IPS-11a (cell line): ENCODE results near the gene LRRC8A.
"Not testable (repeated sequence)": the region's sequence is repeated elsewhere in the genome, so short reads cannot be mapped to it uniquely, and the experiment has no call there.

Source experiments
- H3K4me3 ChIP-seq: one replicate; pipeline ENCODE4 v1.5.1; 2013; ENCODE audit warnings: low read depth, low read length, control low read depth

Gene LRRC8A

GRCh38 chr9:128919402-128920089 lies 37.6 kb downstream of the LRRC8A start:
- H3K4me3 ChIP-seq, result no peak overlapping the region

- H3K4me3 ChIP-seq, result no peak within 1 kb of the TSS
These were observed 38.6 kb downstream of the LRRC8A start, which contains the start of gene PHYHD1 for GRCh38 chr9:128920381-128921058. PHYHD1 (plus strand) TSS chr9:128920982; CDS start chr9:128922324, 1,342 bp downstream.

- H3K4me3 ChIP-seq, result peak overlapping the region; percentile 58
These were observed 40.2 kb downstream of the LRRC8A start for GRCh38 chr9:128921881-128922763.

- no peak overlapping the region for H3K4me3 ChIP-seq
These were observed 41.6 kb downstream of the LRRC8A start for GRCh38 chr9:128923493-128923883.

- H3K4me3 ChIP-seq, result no peak overlapping the region
These were observed 45.9 kb downstream of the LRRC8A start for GRCh38 chr9:128927731-128928411.

- no peak overlapping the region for H3K4me3 ChIP-seq
These were observed 46.7 kb downstream of the LRRC8A start for GRCh38 chr9:128928624-128929023.

- no peak overlapping the region for H3K4me3 ChIP-seq
These were observed 47.6 kb downstream of the LRRC8A start for GRCh38 chr9:128929560-128929959.

GRCh38 chr9:128933731-128934130 lies 51.8 kb downstream of the LRRC8A start:
- H3K4me3 ChIP-seq, result no peak overlapping the region

- H3K4me3 ChIP-seq, result no peak overlapping the region
These were observed 54.4 kb downstream of the LRRC8A start for GRCh38 chr9:128936171-128936865.

GRCh38 chr9:128937310-128938165 lies 55.6 kb downstream of the LRRC8A start:
- H3K4me3 ChIP-seq, result no peak overlapping the region

- no peak overlapping the region for H3K4me3 ChIP-seq
These were observed 58.5 kb downstream of the LRRC8A start for GRCh38 chr9:128940271-128940921.

GRCh38 chr9:128940946-128941755 lies 59.2 kb downstream of the LRRC8A start:
- H3K4me3 ChIP-seq, result no peak overlapping the region

- H3K4me3 ChIP-seq, result no peak overlapping the region
These were observed 62.1 kb downstream of the LRRC8A start for GRCh38 chr9:128943832-128944620.

GRCh38 chr9:128944966-128945365 lies 63.0 kb downstream of the LRRC8A start:
- not testable (repeated sequence) for H3K4me3 ChIP-seq

GRCh38 chr9:128945798-128946501 lies 64.0 kb downstream of the LRRC8A start:
- no peak overlapping the region for H3K4me3 ChIP-seq

- peak overlapping the region; percentile 94 for H3K4me3 ChIP-seq
These were observed 64.8 kb downstream of the LRRC8A start for GRCh38 chr9:128946571-128947276.
